ENCODE results near the gene FOXD2.
A peak's percentile ranks its signal among the peaks of the same experiment; 100 is the strongest.

The FOXD2 gene

GRCh38 chr1:47424336-47424982 lies 13.4 kb upstream of the FOXD2 start:
- TF ChIP-seq CTCF (IDR thresholded peaks at IDR 0.05; ENCODE audit: insufficient read depth, low read depth, low read length, missing control alignments): peak; percentile 59
- no peak for DNase-seq (ENCODE audit: low read depth)
- H3K4me3 ChIP-seq (ENCODE audit: low read depth, low read length): no peak overlapping the region

GRCh38 chr1:47431534-47431933 lies 6.3 kb upstream of the FOXD2 start:
- DNase-seq (ENCODE audit: low read depth): no peak
- no peak overlapping the region for H3K4me3 ChIP-seq (ENCODE audit: low read depth, low read length)
- no peak for TF ChIP-seq CTCF (IDR thresholded peaks at IDR 0.05; ENCODE audit: insufficient read depth, low read depth, low read length, missing control alignments)

- peak; percentile 58 for TF ChIP-seq CTCF (IDR thresholded peaks at IDR 0.05; ENCODE audit: insufficient read depth, low read depth, low read length, missing control alignments)
- DNase-seq (ENCODE audit: low read depth): peak; percentile 40
- H3K4me3 ChIP-seq (ENCODE audit: low read depth, low read length): no peak overlapping the region
These were observed 5.5 kb upstream of the FOXD2 start for GRCh38 chr1:47432071-47433036.

GRCh38 chr1:47433037-47433421 lies 4.8 kb upstream of the FOXD2 start:
- DNase-seq (ENCODE audit: low read depth): no peak
- no peak for TF ChIP-seq CTCF (IDR thresholded peaks at IDR 0.05; ENCODE audit: insufficient read depth, low read depth, low read length, missing control alignments)
- no peak overlapping the region for H3K4me3 ChIP-seq (ENCODE audit: low read depth, low read length)

- no peak for DNase-seq (ENCODE audit: low read depth)
- TF ChIP-seq CTCF (IDR thresholded peaks at IDR 0.05; ENCODE audit: insufficient read depth, low read depth, low read length, missing control alignments): no peak
- no peak overlapping the region for H3K4me3 ChIP-seq (ENCODE audit: low read depth, low read length)
These were observed 4.3 kb upstream of the FOXD2 start for GRCh38 chr1:47433477-47434050.

GRCh38 chr1:47434051-47434842 lies 3.6 kb upstream of the FOXD2 start:
- no peak for TF ChIP-seq CTCF (IDR thresholded peaks at IDR 0.05; ENCODE audit: insufficient read depth, low read depth, low read length, missing control alignments)
- H3K4me3 ChIP-seq (ENCODE audit: low read depth, low read length): no peak overlapping the region
- DNase-seq (ENCODE audit: low read depth): no peak

Data from GM12865 (cell line).